GM19328 (cell line): ENCODE results near the gene EPHA2.
"Not testable (repeated sequence)": the region's sequence is repeated elsewhere in the genome, so short reads cannot be mapped to it uniquely, and the experiment has no call there.

Source experiments
- ATAC-seq: cut with Tn5 transposase; IDR thresholded peaks from one replicate; pipeline ENCODE4 v1.9.1; 2021; ENCODE audit warnings: mild to moderate bottlenecking, moderate library complexity; ENCODE audit not compliant: unreplicated experiment

Gene EPHA2

DNA sequence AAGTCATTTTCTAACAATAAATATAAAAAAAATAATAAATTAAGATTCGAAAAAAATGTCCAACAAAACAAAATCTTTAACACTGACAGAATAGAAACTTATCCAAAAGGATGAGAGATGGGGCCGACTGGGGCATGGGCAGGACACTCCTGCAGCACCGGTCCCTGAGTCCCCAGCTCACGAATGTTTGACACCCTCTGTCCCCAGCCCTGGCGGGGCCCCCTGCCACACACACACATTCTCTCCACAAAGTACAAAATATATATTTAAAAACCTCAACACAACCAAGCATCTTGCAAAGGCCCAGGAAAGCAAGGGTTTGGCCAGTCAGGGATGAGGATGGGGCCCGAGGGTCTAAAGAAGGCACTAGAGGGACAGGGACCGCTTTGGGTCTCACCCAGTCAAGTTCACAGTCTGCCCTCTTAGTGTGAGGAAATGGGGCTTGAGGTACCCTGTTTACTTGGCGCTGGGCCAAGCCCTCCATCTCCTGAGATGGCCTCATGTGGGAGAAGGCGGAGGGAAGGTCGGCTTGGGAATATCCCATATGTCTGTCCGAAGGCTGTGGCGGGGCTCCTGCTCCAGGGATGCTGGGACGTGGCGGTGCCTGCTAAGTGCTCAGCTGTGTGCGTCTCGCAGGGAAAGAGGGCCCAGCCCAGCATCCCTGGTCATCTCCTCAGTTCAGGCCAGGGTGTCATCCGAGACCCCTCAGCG is 31.3 kb downstream of the EPHA2 start:
- ATAC-seq: no peak

DNA sequence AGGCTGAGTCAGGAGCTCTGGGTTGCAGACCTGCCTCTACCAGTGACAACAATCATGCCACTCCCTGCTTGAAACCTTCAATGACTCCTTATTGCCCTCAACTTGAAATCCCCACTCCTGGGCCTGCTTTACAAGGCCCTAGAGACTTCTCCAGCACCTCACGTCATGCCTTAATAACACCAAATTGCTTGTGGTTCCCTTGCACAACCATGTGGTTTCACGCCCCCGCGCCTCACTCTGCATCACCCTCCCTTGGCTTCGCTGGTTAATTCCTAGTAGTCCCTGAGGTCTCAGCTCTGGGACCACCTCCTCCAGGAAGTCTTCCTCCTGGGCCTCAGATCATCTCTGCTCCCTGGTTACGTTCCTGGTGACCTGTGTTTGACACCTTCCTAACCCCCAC is 33.0 kb downstream of the EPHA2 start:
- no peak for ATAC-seq

DNA sequence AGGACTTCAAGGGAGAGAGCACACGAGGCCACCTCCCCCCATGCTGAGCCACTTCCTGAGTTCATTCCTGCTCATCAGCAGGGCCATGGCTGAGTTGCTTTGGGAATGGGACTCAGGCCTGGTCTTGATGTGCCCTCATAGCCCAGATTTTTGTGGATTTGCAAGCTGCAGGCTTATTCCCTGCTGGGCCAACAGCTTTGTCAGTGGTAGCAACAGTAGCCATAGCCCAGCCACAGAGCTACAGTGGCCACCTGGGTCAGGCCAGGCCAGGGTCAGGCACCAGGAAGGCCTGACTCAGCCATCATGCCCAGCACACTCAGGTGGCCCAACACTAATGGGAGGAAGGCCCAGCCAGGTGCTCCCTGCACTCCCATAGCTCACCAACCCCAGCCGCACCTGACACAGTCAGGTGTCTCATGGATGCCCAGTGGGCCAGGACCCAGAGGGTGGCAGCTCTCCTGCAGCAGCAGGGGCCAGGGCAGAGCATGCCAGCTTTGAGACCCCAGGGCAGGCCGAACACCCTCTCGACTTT is 33.5 kb downstream of the EPHA2 start:
- no peak for ATAC-seq

DNA sequence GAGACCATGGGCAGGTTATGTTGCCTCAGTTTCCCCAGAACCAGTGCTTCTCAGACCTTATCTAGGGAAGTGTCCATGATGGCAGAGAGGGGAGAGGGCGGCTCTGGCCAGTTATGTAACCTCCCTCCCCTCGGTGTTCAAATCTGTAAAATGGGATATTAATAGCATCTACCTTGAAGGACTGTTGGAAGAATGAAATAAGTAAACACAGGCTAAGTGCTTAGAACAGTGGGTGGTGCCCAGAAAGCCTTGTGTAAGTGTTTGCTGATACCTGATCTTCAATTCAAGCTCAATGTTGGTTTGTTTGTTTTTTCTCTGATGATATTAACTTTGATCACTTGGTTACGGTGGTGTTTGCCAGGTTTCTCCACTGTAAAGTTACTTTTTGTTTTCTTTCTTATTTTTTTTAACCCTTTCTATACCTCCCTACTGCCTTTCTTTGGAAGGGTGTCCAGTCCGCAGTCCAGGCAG is 34.9 kb downstream of the EPHA2 start:
- ATAC-seq: no peak

DNA sequence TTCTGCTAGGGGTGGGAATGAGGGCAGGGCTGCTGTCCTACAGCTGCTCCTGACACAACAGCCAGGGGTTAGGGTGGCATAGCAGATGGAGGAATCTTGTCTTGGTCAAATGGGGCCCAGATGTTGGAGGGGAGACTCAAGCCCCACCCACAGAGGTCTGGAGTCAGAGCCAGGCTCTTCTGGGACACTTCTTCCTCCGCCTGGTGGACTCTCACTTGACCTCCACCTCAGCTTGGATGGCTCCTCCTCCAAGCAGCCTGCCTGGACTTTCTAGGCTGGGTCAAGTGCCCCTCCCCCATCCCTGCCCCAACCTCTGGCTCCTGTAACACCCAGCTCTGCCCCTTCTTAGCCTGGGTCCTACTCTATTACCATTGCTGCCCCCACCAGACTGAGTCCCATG is 35.5 kb downstream of the EPHA2 start:
- ATAC-seq: no peak

DNA sequence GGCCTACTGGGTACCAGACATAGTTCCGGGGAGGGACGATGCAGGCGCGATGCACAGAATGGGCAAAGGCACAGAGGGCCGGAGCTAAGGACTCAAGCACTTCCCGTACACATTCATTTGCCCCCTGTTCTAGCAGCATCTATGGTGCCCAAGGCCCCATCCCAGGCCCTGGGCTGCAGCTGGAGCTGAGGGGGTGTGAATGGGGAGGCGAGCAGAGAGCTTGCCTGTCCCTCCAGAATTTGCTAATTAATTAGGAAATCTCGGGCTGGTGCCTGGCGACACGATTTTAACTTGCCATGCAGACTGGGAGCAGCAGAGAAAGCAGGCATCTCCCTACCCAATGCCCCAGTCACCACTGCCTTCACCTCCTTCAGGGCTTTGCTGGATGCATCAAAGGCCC is 35.9 kb downstream of the EPHA2 start:
- no peak for ATAC-seq

DNA sequence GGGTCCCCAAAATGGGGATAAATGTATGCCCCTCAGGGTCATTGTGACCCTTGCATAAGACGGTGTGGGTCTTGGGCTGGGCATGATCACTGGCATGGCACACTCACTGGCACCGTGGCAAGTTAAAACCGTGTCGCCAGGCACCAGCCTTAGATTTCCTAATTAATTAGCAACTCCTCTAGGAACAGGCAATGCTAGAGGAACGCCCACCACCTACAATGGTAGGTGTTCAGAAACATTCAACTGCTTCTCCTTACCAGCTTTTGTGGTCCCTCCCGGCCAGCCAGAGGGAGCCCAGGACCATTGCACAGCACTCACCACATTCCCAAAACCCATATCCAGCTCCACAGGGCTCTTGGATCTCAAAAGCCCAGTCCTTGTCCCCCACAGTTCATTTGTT is 36.4 kb downstream of the EPHA2 start:
- ATAC-seq: no peak

DNA sequence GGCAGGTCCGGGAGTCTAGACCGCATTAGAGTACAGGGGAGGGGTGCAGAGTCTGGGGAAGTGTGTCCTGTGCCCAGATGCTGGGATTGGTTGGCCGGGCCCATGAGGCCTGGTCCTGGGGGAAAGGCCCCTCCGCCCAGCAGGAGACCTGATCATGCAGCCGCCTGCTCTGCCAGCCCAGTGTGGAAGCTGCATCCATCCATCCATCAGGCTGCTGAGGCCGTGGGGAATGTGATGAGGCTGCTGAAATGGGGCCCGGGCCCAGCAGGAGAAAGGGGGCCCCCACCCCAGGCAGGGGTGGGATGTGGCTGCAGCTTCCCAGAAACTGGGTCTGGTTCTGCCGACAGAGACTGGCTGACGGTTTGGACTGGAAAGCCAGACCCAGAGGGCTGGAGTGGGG is 37.2 kb downstream of the EPHA2 start:
- ATAC-seq: no peak

DNA sequence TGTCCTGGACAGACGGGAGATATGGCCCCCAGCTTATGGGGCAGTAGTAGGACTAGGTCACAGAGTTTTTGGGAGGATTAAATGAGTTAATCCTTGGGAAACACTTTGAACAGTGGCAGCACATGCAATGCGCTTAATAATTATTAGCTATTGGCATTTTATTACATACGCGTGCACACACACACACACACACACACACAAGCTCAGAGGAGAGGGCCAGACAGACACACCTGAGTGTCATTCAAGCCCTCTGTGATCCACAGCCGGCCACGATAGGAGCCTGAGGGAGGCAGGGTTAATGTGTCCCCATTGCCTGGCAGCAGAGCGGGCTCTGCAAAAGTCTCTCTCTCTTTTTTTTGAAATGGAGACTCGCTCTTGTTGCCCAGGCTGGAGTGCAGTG is 37.9 kb downstream of the EPHA2 start:
- no peak for ATAC-seq

DNA sequence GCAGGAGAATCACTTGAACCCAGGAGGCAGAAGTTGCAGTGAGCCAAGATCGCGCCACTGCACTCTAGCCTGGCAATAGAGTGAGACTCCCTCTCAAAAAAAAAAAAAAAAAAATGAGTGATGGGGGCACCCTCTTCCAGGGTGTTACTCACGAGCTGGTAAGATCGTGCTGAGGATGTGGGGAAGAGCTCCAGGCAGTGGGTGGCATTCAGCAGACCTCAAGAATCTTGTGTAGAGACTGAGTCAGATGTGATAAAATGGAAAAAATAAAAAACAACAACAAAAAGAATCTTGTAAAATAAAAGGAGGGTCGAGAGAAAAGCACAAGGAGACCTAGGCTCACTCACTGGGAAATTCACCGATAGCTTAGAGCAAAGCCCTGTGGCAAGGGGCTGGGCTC is 38.5 kb downstream of the EPHA2 start:
- ATAC-seq: no peak

DNA sequence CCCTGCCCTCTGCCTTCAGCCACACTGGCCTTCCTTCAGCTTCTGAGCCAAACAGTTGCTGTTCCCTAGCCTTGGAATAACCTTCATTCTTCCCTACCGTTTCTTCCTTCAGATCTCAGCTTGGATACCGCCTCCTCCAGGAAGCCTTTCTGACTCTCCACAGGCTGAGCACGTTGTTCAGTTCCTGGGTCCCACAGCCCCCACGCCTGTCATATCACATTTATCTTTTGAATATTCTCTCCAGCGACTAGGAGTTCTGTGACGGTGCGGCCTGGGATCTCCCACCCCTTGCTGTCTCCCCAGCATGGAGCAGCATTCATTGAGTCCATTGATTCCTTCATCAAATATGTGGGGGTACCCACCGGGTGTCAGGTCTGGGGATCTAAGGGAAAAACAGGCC is 39.2 kb downstream of the EPHA2 start:
- ATAC-seq: no peak

DNA sequence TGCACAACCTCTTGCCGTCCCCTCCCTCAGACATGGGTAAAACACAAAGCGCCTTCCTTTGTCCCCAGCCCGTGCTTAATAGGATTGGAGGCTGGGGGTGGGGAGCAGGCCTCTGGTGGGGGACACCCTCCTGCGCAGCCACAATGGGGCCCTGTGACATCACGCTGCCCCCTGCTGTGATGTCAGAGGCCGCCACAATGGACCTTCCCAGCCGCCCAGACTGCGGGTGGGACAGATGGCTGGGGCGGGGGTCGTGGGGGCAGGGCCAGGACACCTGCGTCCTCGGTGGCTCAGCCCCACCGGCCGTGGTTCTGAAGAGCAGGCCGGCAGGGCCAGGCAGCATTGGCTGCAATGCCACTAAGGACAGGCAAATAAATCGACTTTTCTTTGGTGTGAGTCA is 39.9 kb downstream of the EPHA2 start:
- no peak for ATAC-seq

DNA sequence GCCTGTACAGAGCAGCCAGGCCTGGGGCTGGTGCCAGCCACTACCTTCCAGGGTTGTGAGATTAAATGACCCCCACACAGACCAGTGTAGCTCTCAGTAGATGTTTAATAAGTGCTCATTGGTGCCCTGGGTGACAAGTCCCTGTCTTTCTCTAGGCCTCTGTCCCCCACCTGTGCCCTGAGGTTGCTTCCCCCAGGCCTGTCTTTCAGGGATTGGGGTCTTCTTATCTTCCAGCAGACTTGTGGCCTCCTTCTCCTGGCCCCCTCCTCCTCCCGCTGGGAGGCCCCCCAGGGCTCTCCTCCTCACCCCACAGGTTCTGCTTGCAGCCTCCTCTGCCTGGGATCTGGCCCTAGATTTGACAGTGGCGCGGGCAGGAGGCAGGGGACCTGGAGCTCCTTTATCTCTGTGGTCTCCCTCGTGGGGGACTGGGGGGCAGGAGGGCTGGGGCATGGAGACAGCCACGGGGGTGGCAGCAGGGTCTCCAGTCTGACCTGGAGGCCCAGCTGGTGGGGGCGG is 40.3 kb downstream of the EPHA2 start:
- ATAC-seq: no peak

DNA sequence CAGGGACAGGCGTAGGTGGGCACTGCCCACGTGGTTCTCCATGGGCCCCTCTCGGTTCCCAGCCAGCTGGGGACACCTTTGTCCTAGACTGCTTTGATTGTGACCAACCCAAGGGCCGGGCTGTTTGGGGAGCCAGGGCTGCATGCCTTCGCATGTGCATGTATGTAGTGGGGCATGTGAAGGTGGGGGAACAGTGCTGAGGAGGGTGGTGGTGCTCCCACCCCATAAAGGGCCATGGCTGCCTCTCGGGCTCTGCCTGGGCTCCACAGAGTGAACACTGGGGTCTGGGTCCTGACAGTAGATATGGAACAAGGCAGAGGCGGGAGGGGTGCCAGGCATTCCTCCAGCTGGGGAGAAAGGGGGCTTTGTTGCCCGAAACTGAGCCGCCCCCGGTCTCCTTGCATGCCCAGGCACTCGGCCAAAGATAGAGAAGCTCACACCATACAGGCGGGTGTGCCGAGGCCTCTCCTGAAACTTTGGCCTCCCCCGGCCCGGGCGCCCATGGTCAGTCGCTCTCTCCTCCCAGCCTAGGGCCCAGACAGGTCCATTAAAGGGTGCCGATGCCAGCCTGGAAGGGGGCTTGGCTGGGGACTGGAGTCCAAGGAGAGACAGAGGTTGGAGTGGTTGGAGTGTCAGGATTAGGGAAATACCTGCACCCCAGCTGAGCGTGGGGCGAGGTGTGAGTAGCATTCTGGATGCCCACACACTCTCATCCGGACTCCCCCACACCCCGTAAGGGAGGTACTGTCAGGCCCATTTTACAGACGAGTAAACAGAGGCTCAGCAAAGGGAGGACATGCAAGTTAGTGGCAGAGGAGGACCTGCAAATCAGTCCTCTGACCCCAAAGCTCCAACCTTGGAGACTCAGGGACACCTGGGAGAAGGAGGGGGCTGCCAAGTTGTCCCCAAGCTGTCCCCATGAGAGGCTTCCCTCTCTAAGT is 41.1 kb downstream of the EPHA2 start:
- ATAC-seq: no peak

DNA sequence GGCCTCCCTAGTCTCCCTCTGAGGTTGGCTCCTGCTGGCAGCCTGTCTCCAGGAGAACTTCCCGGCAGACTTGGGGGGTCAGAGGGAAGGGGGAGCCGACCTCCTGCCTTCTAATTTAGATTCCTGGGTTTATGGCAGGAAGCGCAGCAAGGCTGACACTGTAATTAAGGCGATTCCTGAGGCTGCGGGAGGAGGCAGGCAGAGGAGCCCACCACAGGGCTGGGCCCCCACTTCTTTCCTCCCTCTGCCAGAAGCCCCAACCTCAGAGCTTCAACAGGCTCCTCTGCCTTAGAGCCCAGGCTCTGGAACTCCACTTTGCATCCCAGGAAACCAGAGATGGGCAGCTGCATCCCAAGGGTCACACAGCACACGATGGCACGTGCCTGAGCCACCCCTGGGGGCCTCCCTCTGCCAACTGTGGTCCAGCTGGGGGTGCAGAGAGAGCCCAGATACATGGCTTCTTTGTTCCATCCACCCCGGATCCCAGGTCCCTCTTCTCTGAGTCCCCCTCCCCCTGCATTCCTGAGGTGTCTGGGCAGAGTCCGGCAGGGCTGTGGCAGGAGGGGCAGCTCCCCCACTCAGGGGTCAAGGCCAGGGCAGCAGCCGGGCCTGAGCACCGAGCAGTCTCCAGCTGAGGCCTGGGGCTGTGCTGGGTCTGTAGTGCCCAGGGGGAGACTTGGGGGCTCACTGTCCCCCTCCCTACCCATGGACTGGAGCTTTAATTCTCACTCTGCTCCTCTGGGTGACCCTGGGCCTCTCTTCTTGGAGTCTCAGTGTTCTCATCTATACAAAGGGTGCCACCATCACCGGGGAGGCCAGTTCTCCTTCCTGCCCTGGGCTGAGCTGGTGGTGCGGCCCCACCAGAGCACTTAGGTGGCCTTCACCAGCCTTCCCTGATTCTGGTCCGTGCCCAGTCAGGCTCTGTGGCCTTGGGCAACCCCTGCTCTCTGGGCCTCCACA is 43.0 kb downstream of the EPHA2 start:
- ATAC-seq: no peak

DNA sequence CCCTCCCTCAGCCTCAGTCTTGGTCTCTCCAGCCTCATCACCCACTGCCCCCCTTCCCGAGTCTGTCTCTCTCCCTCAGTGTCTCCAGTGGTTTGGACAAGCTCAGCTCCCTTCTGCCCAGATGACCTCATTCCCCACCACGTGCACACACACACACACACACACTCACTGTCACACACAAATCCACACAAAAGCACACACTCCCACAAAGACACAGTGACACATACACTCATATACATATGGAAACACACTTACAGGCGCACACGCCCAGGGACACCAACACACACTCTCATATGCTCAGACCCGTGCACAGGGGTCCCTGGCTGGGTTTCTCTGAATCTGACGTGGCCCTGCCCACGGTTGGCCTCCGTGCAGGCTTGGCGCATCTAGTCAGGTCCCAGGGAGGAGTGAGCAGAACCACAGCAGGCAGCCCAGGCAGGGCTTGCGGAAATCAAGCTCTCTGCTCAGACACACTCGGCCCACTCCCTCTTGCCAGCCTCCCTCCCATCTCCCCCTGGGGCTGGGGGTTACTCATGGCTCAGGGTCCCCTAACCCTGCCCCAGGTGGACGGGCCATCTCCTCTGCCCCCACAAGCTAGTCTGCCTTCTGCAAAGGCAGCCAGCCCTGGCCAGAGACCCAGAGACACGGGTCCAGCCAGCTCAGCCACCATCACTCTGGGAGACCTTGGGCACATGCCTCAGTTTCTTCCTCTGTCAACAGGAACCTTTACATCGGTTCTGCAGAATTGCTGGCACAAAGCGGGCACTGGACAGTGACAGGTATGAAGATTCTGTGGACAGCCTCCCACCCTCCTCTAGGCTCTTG is 43.9 kb downstream of the EPHA2 start:
- no peak for ATAC-seq

DNA sequence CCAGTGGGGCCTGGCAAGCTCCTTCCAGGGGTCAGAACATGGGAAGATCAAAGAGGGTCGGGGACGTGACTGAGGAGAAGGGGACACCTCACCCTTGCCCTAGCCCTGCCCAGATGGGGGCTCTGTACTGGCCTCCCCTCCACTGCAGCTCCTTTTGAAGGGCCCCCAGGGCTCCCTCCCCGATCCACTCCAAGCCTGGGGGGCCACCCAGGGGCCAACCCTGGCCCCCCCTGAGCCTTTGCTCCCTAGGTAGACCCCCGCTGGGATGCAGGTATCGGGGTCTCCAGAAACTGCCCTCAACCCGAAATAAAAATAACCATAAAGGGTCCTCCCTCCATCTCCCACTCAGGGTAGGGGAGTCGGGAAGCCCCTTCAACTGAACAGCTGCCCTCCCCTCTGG is 45.0 kb downstream of the EPHA2 start:
- ATAC-seq: no peak

DNA sequence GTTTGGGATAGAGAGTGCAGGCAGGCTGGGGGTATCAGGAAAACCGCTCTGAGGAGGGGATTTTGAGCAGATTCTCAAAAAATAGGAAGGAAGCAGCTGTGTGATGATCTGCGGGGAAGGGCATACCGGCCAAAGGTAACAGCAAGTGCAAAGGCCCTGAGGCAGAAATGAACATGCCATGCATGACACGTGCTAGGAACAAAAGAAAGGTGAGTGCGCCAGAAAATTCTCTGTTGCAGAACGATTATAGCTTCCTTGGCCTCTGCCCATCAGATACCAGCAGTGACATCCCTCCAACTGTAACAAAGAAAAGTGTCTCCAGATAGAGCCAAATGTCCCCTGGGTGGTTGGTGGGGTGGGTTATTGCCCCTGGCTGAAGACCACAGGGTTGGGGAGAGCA is 45.4 kb downstream of the EPHA2 start:
- no peak for ATAC-seq

DNA sequence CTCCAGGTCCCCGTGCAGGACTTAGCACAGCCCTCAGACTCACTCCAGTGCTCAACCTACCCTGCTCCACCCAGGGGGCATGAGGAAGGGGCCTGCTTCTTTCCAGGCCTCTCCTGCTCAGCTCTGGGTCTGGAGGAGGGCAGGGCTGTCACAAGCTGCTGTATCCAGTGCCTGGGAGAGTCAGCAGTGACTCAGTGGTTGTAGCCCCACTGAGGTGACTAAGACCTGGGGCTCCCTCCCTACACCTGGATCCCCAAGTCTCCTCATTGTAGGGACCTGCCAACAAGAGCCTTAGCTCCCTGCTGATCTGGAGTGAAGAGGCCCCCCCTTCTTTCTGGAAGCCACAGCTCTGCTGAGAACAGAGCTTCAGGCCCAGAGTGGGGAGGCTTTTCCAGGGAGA is 46.3 kb downstream of the EPHA2 start:
- no peak for ATAC-seq

DNA sequence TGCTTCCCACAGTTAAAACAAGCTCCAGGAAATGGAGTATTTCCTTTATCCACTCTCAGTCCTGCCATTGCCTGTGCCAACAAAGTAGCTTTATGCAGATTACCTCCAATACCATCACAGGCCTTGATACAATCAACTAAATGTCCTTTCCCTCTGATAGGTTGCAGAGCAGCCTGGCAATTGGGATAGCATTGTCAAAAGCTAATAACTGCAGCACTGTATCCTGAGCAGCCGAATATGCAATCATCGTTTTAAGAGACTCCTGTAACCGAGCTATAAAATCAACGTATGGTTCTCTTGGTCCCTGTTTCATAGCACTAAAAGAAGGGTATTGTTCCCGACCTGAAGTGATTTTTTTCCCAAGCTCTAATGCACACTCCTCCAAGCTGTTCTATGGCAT is 48.8 kb downstream of the EPHA2 start:
- ATAC-seq: not testable (repeated sequence)
